ENCODE data around the gene RASGRF1. TPM values are rescaled to one million over a fixed set of nuclear protein-coding genes. Genes with fewer than 3 reads are reported as not detected.

RASGRF1 gene
- polyA plus RNA-seq, 1 donor from 2014 or later, result 11.0 TPM

DNA sequence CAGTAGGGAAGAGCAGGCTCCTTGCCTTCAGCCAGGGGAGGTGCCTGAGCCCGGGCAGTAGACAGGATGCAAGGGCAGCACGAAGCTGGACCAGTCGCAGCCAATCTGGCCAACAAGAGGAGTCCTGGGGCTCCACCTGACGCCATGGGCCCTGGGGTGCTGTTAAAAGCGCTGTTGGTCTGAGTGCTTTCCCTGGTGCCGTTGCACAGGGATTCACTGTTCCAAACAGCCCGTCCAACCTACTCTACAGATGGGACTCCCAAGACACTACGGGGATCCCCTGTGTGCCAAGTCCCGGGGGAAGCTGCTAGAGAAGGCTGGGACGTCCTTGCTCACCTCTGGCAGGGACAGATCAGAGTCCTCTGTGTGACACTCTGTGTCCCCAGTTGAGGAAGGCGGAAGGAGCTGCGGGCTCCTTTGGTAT, 146.4 kb downstream of the RASGRF1 start:
- Histone ChIP-seq H3K9me3 (ENCODE audit: low read length) (no peaks in the 10 kb centered on the region), H4K20me1 (ENCODE audit: insufficient read depth) (no peaks in the 10 kb centered on the region), H3K27ac (ENCODE audit: low read length) (no peak overlapping the region), H3K36me3 (ENCODE audit: insufficient read depth, low read length) (no peaks in the 10 kb centered on the region), H3K79me2 (replicated peaks; ENCODE audit: insufficient read depth, low read length) (no peaks in the 10 kb centered on the region), H3F3A (ENCODE audit: insufficient read depth, low read length, poor library complexity, severe bottlenecking) (no peaks in the 10 kb centered on the region), H2AFZ (ENCODE audit: low read depth, low read length) (no peak overlapping the region), H3K27me3 (ENCODE audit: insufficient read depth, low read depth, low read length) (peaks cover 21% of the 10 kb centered on the region), H3K4me3 (ENCODE audit: low read length) (peak overlapping the region; percentile 69), H3K4me2 (ENCODE audit: low read length) (no peak overlapping the region), H3K9ac (ENCODE audit: low read length) (no peak overlapping the region), H3K9me2 (ENCODE audit: insufficient read depth, low read length) (no peaks in the 10 kb centered on the region)
- TF ChIP-seq TAF1 (IDR thresholded peaks at IDR 0.05; ENCODE audit: low read depth) (no peak), RAD21 (conservative IDR thresholded peaks at IDR 0.05) (no peak), SMC3 (conservative IDR thresholded peaks at IDR 0.05; ENCODE audit: poor library complexity) (no peak), EP300 (conservative IDR thresholded peaks at IDR 0.05; ENCODE audit: poor library complexity, severe bottlenecking) (no peak), MXI1 (conservative IDR thresholded peaks at IDR 0.05; ENCODE audit: poor library complexity, severe bottlenecking) (no peak)
- TF ChIP-seq, protein P1, sequence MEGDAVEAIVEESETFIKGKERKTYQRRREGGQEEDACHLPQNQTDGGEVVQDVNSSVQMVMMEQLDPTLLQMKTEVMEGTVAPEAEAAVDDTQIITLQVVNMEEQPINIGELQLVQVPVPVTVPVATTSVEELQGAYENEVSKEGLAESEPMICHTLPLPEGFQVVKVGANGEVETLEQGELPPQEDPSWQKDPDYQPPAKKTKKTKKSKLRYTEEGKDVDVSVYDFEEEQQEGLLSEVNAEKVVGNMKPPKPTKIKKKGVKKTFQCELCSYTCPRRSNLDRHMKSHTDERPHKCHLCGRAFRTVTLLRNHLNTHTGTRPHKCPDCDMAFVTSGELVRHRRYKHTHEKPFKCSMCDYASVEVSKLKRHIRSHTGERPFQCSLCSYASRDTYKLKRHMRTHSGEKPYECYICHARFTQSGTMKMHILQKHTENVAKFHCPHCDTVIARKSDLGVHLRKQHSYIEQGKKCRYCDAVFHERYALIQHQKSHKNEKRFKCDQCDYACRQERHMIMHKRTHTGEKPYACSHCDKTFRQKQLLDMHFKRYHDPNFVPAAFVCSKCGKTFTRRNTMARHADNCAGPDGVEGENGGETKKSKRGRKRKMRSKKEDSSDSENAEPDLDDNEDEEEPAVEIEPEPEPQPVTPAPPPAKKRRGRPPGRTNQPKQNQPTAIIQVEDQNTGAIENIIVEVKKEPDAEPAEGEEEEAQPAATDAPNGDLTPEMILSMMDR (IDR thresholded peaks at IDR 0.05; ENCODE audit: poor library complexity, severe bottlenecking), result no peak
- TF ChIP-seq, protein P2, sequence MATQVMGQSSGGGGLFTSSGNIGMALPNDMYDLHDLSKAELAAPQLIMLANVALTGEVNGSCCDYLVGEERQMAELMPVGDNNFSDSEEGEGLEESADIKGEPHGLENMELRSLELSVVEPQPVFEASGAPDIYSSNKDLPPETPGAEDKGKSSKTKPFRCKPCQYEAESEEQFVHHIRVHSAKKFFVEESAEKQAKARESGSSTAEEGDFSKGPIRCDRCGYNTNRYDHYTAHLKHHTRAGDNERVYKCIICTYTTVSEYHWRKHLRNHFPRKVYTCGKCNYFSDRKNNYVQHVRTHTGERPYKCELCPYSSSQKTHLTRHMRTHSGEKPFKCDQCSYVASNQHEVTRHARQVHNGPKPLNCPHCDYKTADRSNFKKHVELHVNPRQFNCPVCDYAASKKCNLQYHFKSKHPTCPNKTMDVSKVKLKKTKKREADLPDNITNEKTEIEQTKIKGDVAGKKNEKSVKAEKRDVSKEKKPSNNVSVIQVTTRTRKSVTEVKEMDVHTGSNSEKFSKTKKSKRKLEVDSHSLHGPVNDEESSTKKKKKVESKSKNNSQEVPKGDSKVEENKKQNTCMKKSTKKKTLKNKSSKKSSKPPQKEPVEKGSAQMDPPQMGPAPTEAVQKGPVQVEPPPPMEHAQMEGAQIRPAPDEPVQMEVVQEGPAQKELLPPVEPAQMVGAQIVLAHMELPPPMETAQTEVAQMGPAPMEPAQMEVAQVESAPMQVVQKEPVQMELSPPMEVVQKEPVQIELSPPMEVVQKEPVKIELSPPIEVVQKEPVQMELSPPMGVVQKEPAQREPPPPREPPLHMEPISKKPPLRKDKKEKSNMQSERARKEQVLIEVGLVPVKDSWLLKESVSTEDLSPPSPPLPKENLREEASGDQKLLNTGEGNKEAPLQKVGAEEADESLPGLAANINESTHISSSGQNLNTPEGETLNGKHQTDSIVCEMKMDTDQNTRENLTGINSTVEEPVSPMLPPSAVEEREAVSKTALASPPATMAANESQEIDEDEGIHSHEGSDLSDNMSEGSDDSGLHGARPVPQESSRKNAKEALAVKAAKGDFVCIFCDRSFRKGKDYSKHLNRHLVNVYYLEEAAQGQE (IDR thresholded peaks at IDR 0.05; ENCODE audit: borderline replicate concordance), result no peak

DNA sequence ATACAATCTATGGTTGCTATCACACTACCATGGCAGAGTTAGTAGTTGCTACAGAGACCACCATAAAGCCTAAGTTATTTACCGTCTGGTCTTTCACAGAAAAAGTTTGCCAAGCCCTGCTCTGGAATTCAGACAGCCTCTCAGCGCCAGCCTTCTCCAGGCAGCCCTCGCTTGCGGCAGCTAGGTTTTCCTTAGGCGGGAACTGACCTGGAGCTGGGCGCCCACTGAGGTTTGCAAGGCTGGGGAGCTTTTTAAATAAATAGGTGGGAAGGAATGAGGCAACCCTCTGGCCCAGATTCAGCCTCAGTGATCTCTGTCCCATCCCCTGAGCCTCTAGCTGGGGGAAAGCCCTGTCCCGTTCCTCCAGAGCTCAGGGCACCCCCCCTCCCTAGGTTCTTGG, 146.9 kb downstream of the RASGRF1 start:
- Histone ChIP-seq H3K9ac (ENCODE audit: low read length) (no peak overlapping the region), H2AFZ (ENCODE audit: low read depth, low read length) (no peak overlapping the region), H3K27me3 (ENCODE audit: insufficient read depth, low read depth, low read length) (peaks cover 21% of the 10 kb centered on the region), H3F3A (ENCODE audit: insufficient read depth, low read length, poor library complexity, severe bottlenecking) (no peaks in the 10 kb centered on the region), H3K4me2 (ENCODE audit: low read length) (no peak overlapping the region), H3K9me3 (ENCODE audit: low read length) (no peaks in the 10 kb centered on the region), H3K4me3 (ENCODE audit: low read length) (no peak overlapping the region), H3K79me2 (replicated peaks; ENCODE audit: insufficient read depth, low read length) (no peaks in the 10 kb centered on the region), H3K27ac (ENCODE audit: low read length) (no peak overlapping the region), H4K20me1 (ENCODE audit: insufficient read depth) (no peaks in the 10 kb centered on the region), H3K36me3 (ENCODE audit: insufficient read depth, low read length) (no peaks in the 10 kb centered on the region), H3K9me2 (ENCODE audit: insufficient read depth, low read length) (no peaks in the 10 kb centered on the region)
- TF ChIP-seq RAD21 (conservative IDR thresholded peaks at IDR 0.05) (no peak), EP300 (conservative IDR thresholded peaks at IDR 0.05; ENCODE audit: poor library complexity, severe bottlenecking) (no peak), TAF1 (IDR thresholded peaks at IDR 0.05; ENCODE audit: low read depth) (no peak), SMC3 (conservative IDR thresholded peaks at IDR 0.05; ENCODE audit: poor library complexity) (no peak), POLR2AphosphoS5 (IDR thresholded peaks at IDR 0.05) (no peak)

DNA sequence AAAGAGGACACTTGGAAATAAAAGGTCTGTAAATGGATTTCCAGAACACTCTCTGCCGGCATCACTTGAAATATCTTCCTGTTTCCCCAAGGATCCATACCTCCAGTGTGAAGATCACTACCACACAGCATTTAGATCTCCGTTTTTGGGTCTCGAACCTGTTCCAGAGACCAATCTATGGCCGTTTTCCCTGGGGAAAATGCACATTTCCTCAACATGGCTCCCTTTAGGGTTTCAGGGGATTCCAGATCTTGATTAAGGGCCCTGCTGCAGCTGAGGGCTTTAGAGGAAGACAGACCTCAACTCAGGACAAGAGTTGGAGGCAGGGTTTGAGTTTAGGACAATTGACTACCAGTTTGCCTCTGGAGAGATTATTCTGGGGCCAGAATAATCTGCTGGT, 147.8 kb downstream of the RASGRF1 start:
- Histone ChIP-seq H3K27me3 (ENCODE audit: insufficient read depth, low read depth, low read length) (peaks cover 21% of the 10 kb centered on the region), H3K79me2 (replicated peaks; ENCODE audit: insufficient read depth, low read length) (no peaks in the 10 kb centered on the region), H4K20me1 (ENCODE audit: insufficient read depth) (no peaks in the 10 kb centered on the region), H3K36me3 (ENCODE audit: insufficient read depth, low read length) (no peaks in the 10 kb centered on the region), H3K27ac (ENCODE audit: low read length) (no peak overlapping the region), H3K9me2 (ENCODE audit: insufficient read depth, low read length) (no peaks in the 10 kb centered on the region), H2AFZ (ENCODE audit: low read depth, low read length) (no peak overlapping the region), H3K4me2 (ENCODE audit: low read length) (no peak overlapping the region), H3K4me3 (ENCODE audit: low read length) (no peak overlapping the region), H3K9me3 (ENCODE audit: low read length) (no peaks in the 10 kb centered on the region), H3K9ac (ENCODE audit: low read length) (no peak overlapping the region), H3F3A (ENCODE audit: insufficient read depth, low read length, poor library complexity, severe bottlenecking) (no peaks in the 10 kb centered on the region)
- TF ChIP-seq POLR2AphosphoS5 (IDR thresholded peaks at IDR 0.05) (no peak), SMC3 (conservative IDR thresholded peaks at IDR 0.05; ENCODE audit: poor library complexity) (no peak), TAF1 (IDR thresholded peaks at IDR 0.05; ENCODE audit: low read depth) (no peak), RAD21 (conservative IDR thresholded peaks at IDR 0.05) (no peak), EZH2 (IDR thresholded peaks at IDR 0.05; ENCODE audit: borderline replicate concordance, insufficient read depth, low read length, poor library complexity, severe bottlenecking) (no peak), MXI1 (conservative IDR thresholded peaks at IDR 0.05; ENCODE audit: poor library complexity, severe bottlenecking) (no peak), EP300 (conservative IDR thresholded peaks at IDR 0.05; ENCODE audit: poor library complexity, severe bottlenecking) (no peak)
- TF ChIP-seq, protein P2 (IDR thresholded peaks at IDR 0.05; ENCODE audit: borderline replicate concordance), result no peak
- TF ChIP-seq, protein P1 (IDR thresholded peaks at IDR 0.05; ENCODE audit: poor library complexity, severe bottlenecking), result no peak

Measured in neural cell (in vitro differentiated cells).